Lower leg skin (tissue), 3 donors: ENCODE measurements around the gene ZBTB42.

Experiments
- POLR2A ChIP-seq, 2 donors: fragments of 450-650 bp; IDR thresholded peaks; one replicate each; pipeline ENCODE4 v1.6.1; 2016 to 2017; ENCODE audit warnings: antibody characterized with exemption in 2 of 2, mild to moderate bottlenecking in 1 of 2, moderate library complexity in 1 of 2
- TF ChIP-seq, protein P1 (sequence below), 3 donors: fragments of 450-650 bp; IDR thresholded peaks; one replicate each; pipeline ENCODE4 v1.5.1; 2016; ENCODE audit warnings: antibody characterized with exemption in 3 of 3, mild to moderate bottlenecking in 3 of 3, moderate library complexity in 2 of 3

DNA sequence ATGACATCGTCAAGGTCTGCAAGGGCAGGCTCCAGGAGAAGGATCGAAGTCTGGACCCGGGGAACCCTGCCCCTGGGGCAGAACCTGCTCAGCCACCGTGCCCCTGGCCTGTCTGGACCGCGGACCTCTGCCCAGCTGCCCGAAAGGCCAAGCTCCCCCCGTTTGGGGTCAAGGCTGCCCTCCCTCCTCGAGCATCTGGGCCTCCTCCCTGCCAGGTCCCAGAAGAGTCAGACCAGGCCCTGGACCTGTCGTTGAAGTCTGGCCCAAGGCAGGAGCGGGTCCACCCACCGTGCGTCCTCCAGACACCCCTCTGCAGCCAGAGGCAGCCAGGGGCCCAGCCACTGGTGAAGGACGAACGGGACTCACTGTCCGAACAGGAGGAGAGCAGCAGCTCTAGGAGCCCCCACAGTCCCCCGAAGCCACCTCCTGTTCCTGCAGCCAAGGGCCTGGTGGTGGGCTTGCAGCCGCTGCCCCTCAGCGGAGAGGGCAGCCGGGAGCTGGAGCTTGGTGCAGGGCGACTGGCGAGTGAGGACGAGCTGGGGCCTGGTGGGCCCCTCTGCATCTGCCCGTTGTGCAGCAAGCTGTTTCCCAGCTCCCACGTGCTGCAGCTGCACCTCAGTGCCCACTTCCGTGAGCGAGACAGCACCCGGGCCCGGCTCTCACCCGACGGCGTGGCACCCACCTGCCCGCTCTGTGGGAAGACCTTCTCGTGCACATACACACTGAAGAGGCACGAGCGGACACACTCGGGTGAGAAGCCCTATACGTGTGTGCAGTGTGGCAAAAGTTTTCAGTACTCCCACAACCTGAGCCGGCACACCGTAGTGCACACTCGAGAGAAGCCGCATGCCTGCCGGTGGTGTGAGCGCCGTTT is 856 bp downstream of the ZBTB42 start:
- TF ChIP-seq POLR2A (IDR thresholded peaks at IDR 0.05): no peak
- TF ChIP-seq, protein P1, sequence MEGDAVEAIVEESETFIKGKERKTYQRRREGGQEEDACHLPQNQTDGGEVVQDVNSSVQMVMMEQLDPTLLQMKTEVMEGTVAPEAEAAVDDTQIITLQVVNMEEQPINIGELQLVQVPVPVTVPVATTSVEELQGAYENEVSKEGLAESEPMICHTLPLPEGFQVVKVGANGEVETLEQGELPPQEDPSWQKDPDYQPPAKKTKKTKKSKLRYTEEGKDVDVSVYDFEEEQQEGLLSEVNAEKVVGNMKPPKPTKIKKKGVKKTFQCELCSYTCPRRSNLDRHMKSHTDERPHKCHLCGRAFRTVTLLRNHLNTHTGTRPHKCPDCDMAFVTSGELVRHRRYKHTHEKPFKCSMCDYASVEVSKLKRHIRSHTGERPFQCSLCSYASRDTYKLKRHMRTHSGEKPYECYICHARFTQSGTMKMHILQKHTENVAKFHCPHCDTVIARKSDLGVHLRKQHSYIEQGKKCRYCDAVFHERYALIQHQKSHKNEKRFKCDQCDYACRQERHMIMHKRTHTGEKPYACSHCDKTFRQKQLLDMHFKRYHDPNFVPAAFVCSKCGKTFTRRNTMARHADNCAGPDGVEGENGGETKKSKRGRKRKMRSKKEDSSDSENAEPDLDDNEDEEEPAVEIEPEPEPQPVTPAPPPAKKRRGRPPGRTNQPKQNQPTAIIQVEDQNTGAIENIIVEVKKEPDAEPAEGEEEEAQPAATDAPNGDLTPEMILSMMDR (IDR thresholded peaks at IDR 0.05): no peak
